GM15510 (cell line): ENCODE results near the gene LRRC25.

Source experiments
- POLR2A ChIP-seq: IDR thresholded peaks from 3 replicates; pipeline ENCODE4 v1.6.1; 2011; ENCODE audit warnings: borderline replicate concordance; ENCODE audit not compliant: insufficient read length; ENCODE audit errors: extremely low read depth

Gene LRRC25

DNA sequence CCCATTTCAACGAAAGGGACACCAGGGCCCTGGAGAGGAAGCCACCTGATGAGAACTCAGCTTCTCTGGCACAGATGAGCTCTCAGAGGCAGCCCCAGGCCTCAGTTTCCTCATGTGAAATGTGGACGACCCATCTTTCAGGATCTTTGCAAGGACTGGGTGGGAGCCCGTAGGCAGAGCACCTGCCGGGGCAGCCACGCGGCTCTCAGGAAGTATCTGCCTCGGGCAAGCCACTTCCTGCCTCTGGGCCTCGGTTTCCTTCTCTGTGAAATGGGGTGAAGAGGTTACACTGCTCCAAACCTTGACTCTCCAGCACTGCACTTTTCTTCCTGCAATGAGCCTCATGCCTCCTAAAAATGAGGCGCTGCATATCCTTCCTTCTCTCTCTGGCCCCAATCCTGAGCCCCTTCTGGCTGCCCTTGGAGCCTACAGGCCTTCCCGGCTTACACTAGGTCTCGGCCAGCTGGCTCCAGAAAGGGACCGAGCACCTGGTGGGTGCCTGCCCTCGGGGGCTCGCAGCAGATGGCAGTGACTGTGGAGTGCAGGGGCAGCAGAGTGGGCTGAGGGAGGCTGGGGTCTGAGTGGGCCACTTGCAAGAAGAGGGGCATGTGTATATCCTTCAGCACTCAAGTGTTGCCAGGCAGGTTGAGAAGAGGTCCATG lies 25.2 kb upstream of the LRRC25 start:
- no peak for TF ChIP-seq POLR2A

DNA sequence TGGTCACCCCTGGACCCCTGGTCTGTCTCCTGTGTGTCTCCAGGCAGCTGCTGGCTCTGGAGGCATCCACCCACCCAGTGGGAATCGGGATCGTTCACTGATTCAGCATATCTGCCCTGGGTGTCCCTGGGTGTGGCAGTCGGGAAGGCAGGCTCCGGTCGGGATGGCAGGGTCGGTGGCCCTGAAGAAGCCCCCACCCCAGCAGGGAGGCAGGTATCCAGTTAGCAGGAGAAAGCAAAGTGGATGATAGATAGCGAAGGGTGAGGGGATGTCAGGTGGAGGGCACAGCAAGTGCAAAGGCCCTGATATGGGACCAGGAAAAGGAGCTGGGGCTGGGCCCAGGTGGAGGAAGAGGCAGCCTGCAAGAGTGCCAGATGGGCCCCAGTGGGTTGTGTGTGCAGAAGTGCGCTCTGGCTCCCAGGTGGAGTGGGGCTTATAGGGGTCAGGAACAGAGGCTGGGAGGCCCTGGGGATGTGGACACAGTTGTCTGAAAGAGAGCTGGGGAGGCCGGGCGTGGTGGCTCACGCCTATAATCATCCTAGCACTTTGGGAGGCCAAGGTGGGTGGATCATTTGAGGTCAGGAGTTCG lies 24.0 kb upstream of the LRRC25 start:
- TF ChIP-seq POLR2A = no peak

DNA sequence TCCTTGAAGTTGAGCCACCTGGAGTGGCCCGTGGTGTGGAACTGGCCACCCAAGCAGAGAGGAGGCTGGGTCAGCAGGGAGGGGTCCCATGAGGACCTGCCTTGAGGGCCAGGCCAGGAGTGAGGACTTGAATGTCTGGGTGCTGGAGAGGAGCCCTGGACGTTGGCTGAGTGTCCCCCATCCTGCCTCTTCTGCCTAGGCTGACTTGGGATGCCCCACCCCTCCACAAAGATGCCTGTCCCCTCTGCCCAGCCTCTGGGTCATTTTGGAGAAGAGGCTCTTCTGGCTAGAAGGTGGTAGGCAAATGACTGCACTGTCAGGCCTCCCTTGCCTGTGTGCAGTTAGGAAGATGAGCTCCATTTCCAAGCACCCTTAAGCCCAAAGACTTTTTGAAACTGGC lies 23.5 kb upstream of the LRRC25 start:
- TF ChIP-seq POLR2A = no peak

DNA sequence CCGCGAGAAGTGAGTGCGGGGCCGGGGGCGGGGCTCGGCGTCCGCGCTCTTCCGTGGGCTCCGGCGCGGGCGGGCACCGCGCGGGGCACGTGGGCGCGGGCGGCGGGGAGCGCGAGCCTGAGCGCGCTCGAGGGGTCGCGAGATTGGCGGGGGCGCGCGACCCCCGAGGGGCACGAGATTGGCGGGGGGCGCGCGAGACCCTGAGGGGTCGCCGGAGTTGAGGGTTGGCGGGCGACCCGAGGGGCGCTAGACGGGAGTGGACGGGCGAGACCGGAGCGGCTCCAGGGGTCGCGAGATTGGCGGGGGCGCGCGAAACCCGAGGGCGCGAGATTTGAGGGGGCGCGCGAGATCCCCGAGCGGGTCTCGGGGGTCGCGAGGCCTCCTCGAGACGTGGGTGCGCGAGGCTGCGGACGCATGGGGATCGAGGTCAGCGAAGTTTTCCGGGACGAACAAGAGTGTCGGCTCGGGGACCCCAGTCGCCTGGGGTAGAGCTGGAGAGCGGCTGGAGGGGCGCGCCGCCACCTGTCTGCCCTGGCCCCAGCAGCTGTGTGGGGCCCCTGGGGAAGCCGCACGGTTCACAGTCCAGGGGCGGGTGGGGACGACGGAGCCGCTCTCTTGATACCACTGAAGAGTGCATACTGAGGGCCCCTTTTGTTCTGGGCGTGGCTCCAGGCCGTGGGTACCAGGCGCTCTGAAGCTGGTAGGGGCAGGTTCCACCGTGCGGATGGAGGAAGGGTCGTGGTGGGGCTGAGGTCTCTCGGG lies 22.5 kb upstream of the LRRC25 start:
- TF ChIP-seq POLR2A = no peak

DNA sequence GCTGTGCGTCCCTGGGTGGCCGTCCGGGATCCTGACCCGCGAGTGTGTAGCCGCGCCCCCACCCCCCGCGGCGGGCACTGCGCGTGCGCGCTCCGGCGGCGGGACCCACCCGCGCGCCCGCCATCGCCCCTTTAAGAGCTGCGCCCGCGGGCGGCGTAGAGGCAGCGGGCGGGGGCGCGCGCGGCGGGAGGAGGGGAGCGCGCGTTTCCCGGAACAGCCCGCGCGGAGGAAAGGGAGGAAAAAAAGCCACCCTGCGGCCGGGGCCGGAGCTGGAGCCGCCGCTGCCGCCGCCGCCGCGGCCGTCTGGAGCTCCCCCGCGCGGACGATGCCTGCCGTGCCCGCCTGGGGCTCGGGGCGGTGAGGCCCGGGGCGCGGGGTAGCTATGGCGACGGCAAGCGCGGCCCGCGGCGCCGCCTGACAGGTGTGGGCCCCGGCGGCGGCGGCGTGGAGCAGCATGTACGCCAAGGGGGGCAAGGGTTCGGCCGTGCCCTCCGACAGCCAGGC lies 21.8 kb upstream of the LRRC25 start, which contains the start of gene SSBP4:
TSS of gene SSBP4 (plus strand) at position 204 of the 504 bp plus-strand sequence. CDS start at position 455, 251 bp downstream.
- peak; percentile 31 for TF ChIP-seq POLR2A

DNA sequence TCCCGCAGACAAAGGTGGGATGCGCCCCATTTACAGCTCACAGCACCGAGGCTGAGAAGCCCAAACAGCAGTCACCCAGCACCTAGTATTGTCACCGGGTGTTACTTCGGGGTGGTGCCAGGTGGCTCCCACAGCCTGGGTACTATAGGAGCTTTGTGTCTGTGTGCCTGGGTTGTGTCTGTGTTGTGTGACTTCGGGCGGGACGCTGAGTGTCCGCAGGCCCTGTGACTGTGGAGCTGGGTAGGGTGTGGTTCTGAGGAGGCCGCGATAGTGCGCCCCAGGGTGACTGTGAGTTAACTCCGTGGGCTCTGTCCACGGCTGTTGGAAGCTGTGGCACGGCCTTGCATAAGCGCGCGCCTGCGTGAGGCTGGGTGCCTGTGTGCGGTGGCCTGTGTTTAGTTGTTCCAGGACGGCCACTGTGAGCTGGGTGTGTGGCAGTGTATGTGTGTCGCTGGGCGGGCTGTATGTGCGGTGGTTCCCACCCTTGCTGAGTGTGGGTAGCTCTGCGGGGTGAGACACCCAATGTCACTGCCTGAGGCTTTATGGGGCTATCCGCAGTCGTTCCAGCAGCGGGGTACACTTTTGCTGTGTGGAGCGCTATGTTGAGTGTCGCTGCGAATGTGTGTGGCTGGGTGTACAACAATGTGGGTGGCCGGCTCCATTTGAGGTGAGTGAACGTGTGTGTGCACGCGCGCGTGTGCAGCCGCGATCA lies 21.2 kb upstream of the LRRC25 start:
- TF ChIP-seq POLR2A = no peak

DNA sequence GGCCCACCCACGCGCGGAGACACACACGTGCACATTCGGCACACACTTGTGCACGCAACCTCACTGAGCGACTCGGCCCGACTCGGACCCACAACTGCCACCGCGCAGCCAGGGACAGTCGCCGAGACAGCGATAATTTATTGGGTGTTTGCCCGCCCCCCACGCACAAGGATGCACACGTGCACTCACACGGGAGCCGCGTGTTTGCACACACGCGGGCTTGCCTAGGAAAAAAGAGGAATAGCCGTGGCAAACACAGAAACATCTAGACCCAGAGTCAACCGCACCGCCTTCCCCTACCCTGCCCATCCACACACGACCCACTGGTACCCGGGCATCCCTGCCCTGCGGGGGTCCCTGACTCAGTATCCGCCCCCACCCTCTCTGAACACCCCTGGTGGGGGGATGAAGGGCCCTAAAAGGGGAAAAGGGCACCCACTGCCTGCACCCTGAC lies 20.6 kb upstream of the LRRC25 start:
- TF ChIP-seq POLR2A = no peak

DNA sequence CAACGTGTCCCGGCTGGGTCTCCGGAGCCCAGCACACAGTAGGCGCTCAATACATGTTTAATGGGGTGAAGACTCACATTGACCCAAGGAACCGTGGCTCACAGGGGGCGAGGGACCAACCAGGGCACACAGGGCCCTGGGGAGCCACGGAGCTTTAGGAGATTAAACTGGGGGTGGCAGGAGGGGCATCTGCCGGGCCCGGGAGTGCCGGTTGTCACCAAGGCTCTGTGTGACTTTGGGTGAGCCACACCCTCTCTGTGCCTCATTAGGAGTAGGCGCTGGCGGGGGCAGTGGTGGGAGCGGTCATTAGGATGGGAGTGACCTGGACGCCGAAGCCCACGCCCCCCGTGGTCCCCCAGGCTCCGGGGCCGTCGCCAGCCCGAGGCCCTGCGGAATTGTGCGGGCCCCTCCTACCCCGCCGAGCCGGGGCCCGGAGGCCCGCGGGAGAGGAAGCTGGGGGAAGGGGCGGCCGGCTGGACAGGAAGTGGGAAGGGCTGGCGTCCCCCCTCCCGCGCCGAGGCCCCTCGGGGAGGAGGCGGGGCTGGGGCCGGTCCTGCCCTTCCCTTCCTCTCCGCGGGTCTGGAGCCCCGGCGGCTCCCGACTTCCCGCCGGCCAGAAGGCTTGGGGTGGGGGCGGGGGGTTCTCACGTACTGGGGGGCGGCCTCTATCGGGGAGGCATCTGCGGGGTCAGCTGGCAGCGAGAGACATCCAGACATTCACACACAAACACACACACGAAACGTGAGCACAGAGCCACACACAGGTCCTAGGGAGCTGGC lies 20.0 kb upstream of the LRRC25 start:
- TF ChIP-seq POLR2A = peak; percentile 47

DNA sequence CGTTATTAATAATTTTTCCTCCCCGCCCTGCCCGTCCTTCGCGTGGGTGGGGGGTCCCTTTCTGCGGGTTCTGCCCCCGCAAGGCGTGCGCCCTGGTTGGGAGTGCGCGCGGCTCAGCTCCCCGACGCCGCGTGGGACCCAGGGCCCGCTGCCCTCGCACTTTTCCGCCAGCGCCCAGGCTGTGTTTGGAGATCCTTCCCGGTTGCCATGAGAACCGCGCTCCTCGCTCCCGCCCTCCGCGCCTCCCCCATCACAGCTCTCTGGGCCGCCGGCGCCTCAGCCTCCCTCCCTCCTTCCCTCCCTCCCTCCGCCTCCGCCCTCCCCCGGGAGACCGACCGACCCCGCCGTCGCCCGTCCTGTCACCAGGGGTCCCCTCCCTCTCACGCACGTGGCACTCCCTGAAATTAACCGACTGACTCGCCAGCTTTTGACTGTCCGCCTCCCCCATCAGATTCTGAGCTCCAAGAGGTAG lies 19.4 kb upstream of the LRRC25 start:
- no peak for TF ChIP-seq POLR2A

DNA sequence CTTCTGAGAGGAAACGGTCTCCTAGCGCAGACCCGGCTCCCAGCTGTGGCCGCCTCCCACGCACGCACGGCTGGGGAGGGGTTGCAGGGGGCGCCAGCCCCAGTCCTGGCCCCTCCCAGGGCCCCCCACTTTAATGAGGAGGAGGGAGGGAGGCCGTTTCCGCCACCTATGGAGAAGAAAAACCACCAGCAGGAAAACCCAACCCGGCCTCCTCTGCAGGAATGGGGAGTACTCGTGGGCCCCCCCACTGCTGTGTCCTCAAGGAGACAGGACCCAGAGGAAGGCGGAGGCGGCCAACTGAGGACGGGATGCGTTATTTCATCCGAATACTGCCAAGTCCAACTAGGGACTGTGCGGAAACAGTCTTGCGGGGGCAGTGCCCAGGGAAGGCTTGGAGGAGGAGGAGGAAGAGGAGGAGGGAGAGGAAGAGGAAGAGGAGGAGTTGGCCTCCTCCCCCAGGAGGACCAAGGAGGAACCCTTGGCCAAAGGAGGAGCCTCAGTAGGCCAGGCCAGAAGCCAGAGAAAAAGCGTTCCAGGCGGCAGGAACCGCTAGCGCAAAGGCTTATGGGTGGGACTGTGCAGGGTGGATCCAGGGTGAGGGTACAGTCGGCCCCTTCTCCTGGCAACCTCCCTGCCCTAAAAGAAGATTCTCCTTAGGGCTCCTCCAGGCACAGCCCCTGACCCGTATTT lies 17.9 kb upstream of the LRRC25 start:
- TF ChIP-seq POLR2A = no peak

DNA sequence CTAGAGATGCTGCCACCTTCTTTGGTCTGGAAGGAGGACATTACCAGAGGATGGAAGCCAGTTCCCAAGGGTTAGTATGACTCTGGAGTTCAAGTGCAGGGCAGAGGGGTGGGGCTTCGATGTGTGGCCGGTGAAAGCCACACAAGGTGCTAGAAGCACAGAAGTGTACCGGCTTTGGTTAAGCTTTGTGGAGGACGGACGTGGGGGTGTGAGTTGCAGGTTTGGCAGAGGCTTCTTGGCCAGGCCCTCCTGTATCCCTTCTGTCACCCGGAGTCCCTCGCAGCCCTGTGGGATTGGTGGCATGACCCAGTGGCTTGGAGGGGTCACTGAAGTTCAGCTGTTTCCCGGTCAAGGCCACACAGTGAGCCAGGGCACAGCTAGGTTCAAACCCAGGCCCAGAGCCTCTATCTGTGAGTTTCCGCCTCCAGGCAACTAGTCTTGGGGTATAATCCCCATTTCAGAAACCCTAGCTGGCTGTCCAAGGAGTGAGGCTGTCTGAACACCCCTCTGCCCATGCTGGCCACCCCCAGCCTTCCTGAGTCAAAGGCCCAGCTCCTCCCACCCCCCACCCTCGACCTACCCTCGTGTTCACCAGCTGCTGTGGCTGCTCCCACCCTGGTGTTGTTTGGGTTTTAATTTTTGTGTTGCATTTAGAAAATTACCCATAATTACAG lies 17.2 kb upstream of the LRRC25 start:
- no peak for TF ChIP-seq POLR2A

DNA sequence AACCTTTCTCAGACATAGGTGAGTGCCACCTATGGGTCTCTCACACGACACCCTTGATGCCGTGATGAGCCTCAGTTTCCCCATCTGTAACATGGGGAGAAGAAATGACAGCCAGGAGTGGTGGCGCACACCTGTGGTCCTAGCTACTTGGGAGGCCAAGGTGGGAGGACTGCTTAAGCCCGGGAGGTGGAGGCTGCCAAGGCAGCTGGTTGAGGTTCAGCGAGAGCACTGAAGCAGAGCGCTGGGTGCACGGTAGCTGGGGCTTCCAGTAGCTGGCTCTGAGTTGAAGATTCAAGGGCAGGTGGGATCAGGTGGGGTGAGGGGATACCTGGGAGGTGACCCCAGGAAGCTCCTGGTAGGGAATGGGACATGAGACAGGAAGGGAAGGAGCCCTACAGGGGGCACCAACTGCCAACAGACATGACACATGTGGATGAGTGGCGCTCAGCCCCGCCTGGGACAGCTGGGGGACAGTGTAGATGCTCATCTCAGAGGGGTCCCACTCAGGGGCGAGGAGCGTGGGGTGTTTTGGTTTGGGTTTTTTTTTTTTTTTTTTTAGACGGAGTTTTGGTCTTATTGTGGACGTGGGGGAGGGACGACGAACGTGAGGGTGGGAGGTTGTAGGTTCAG lies 15.3 kb upstream of the LRRC25 start:
- TF ChIP-seq POLR2A = no peak
